Measurements from ENCODE around the gene RHOT2. TPM values are rescaled to one million over a fixed set of nuclear protein-coding genes. Genes with fewer than 3 reads are reported as not detected.

RHOT2 gene
- polyA plus RNA-seq, 1 donor (not counting 4 experiments of a cell fraction or from before 2014, with no cell fraction given) = 58.7 TPM

DNA sequence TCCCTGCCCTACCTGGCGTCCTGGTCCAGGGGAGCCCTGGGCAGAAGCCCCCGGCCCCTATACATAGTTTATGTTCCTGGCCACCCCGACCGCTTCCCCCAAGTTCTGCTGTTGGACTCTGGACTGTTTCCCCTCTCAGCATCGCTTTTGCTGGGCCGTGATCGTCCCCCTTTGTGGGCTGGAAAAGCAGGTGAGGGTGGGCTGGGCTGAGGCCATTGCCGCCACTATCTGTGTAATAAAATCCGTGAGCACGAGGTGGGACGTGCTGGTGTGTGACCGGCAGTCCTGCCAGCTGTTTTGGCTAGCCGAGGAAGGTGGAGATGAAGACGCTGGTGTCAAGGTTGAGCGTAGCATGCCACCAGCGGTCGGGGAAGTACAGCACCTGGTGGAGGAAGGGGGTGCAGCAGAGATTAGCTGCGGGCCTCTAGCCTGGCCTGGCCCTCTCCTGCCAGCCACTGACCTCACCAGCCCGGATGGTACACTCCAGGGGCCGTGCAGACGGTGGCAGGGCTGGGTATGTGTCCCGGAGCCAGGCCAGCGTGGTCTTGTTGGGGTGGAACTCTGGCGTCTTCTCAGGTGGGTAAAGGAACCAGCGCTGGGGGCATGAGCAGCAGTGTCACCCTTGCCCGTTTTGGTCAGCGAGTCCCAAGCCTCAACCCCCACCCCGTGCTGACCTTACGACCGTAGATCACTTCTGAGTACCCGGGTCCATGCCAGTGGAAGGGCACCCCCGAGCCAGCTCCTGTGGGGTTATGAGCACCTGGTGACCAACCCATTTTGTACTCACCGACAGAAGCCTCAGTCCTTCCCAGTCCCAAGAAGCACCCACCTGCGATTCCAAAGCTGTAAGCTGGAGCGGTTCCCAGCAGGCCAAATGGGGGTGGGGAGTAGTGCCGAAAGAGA is 14.8 kb downstream of the RHOT2 start:
- Histone ChIP-seq H3K9me1 (ENCODE audit: control insufficient read depth, extremely low read depth, insufficient read depth, low read length) (no peaks in the 10 kb centered on the region), H3K9ac (ENCODE audit: control insufficient read depth, extremely low read depth, insufficient read depth, low read length) (peak overlapping the region; percentile 60), H3K4me2 (ENCODE audit: control insufficient read depth, extremely low read depth, insufficient read depth, low read depth, low read length) (peak overlapping the region; percentile 80), H3K4me3 (ENCODE audit: control insufficient read depth in 2 of 3, extremely low read depth in 1 of 3, insufficient read depth in 2 of 3, low read depth in 1 of 3, low read length in 3 of 3) (peak overlapping the region; percentile 60 to 68 (median 66)), H3K27ac (ENCODE audit: control insufficient read depth, insufficient read depth, low read length) (no peak overlapping the region), H3K4me1 (ENCODE audit: control insufficient read depth, extremely low read depth, insufficient read depth, low read length) (peaks cover 29% of the 10 kb centered on the region), H3K27me3 (ENCODE audit: control insufficient read depth, extremely low read depth, insufficient read depth, low read length) (no peaks in the 10 kb centered on the region), H4K20me1 (ENCODE audit: control insufficient read depth, extremely low read depth, insufficient read depth, low read length) (peaks cover 16% of the 10 kb centered on the region), H2AFZ (ENCODE audit: control insufficient read depth, low read length) (no peak overlapping the region), H3K9me3 (ENCODE audit: control insufficient read depth, low read depth, low read length) (no peaks in the 10 kb centered on the region), H3K79me2 (ENCODE audit: control insufficient read depth, insufficient read depth, low read length) (peaks cover 37% of the 10 kb centered on the region), H3K36me3 (ENCODE audit: control insufficient read depth in 2 of 2, extremely low read depth in 1 of 2, insufficient read depth in 2 of 2, low read length in 2 of 2) (peaks cover 10 to 37% of the 10 kb centered on the region in 2 experiments)
- dilution Hi-C loops (cut with MboI; ENCODE audit: extremely low pct_ligation_motif_present, low sequenced_read_pairs) = no loop called here
- FAIRE-seq (no peak), DNase-seq (ENCODE audit: low read depth, low spot score) (no peak)
- no peak for TF ChIP-seq EZH2 (IDR thresholded peaks at IDR 0.05; ENCODE audit: low read length)
- TF ChIP-seq, protein P1, sequence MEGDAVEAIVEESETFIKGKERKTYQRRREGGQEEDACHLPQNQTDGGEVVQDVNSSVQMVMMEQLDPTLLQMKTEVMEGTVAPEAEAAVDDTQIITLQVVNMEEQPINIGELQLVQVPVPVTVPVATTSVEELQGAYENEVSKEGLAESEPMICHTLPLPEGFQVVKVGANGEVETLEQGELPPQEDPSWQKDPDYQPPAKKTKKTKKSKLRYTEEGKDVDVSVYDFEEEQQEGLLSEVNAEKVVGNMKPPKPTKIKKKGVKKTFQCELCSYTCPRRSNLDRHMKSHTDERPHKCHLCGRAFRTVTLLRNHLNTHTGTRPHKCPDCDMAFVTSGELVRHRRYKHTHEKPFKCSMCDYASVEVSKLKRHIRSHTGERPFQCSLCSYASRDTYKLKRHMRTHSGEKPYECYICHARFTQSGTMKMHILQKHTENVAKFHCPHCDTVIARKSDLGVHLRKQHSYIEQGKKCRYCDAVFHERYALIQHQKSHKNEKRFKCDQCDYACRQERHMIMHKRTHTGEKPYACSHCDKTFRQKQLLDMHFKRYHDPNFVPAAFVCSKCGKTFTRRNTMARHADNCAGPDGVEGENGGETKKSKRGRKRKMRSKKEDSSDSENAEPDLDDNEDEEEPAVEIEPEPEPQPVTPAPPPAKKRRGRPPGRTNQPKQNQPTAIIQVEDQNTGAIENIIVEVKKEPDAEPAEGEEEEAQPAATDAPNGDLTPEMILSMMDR (optimal IDR thresholded peaks at IDR 0.05 in 1 of 3, IDR thresholded peaks at IDR 0.05 in 1 of 3, conservative IDR thresholded peaks at IDR 0.05 in 1 of 3; ENCODE audit: extremely low read depth in 1 of 3, insufficient read depth in 2 of 3, low read length in 3 of 3) = no peak

DNA sequence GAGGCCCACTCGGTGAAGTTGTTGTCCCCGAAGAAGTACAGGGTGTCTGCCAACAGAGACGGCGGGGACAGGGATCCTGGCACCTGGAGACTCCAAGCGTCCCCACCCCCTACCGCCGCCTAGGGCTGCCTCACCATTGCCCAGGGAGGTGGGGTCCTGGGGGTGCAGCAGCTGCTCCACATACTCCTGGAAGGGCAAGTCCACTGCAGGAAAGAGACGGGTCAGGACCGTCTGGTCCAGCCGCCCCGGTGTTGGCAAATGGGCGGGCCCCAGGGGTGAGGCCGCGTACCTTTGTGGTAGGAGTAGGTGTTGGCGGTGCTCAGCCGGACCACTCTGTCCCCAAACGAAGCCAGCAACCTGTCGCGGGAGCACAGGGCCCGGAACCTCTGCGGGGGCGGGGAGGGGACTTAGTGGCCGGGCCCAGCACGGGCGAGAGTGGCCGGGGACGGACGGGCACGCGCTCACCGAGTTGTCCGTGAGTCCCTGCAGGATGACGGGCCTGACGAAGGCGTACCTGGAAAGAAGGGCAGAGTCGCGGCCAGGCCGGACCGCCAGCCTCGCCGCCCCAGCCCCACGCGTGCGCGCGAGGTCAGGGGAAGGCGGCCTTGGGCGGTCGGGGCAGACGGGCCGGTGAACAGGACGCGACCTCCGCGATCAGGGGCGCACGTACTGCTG is 15.6 kb downstream of the RHOT2 start:
- peak overlapping the region; percentile 31 for H3K27ac ChIP-seq (ENCODE audit: control insufficient read depth, insufficient read depth, low read length)
- H3K9ac ChIP-seq (ENCODE audit: control insufficient read depth, extremely low read depth, insufficient read depth, low read length) = peak overlapping the region; percentile 60
- DNase-seq (ENCODE audit: low read depth, low spot score) (no peak), FAIRE-seq (no peak)
- peaks cover 27% of the 10 kb centered on the region for H3K4me1 ChIP-seq (ENCODE audit: control insufficient read depth, extremely low read depth, insufficient read depth, low read length)
- peaks cover 16% of the 10 kb centered on the region for H4K20me1 ChIP-seq (ENCODE audit: control insufficient read depth, extremely low read depth, insufficient read depth, low read length)
- TF ChIP-seq EZH2 (IDR thresholded peaks at IDR 0.05; ENCODE audit: low read length) = no peak
- TF ChIP-seq, protein P1 (optimal IDR thresholded peaks at IDR 0.05 in 1 of 3, IDR thresholded peaks at IDR 0.05 in 1 of 3, conservative IDR thresholded peaks at IDR 0.05 in 1 of 3; ENCODE audit: extremely low read depth in 1 of 3, insufficient read depth in 2 of 3, low read length in 3 of 3) = no peak
- H3K9me1 ChIP-seq (ENCODE audit: control insufficient read depth, extremely low read depth, insufficient read depth, low read length) = no peaks in the 10 kb centered on the region
- peaks cover 37% of the 10 kb centered on the region for H3K79me2 ChIP-seq (ENCODE audit: control insufficient read depth, insufficient read depth, low read length)
- no peaks in the 10 kb centered on the region for H3K9me3 ChIP-seq (ENCODE audit: control insufficient read depth, low read depth, low read length)
- dilution Hi-C loops (cut with MboI; ENCODE audit: extremely low pct_ligation_motif_present, low sequenced_read_pairs) = no loop called here
- no peaks in the 10 kb centered on the region for H3K27me3 ChIP-seq (ENCODE audit: control insufficient read depth, extremely low read depth, insufficient read depth, low read length)
- H3K4me3 ChIP-seq (ENCODE audit: control insufficient read depth in 2 of 3, extremely low read depth in 1 of 3, insufficient read depth in 2 of 3, low read depth in 1 of 3, low read length in 3 of 3) = peak overlapping the region; percentile 60 to 68 (median 66)
- peaks cover 12 to 37% of the 10 kb centered on the region in 2 experiments for H3K36me3 ChIP-seq (ENCODE audit: control insufficient read depth in 2 of 2, extremely low read depth in 1 of 2, insufficient read depth in 2 of 2, low read length in 2 of 2)
- H3K4me2 ChIP-seq (ENCODE audit: control insufficient read depth, extremely low read depth, insufficient read depth, low read depth, low read length) = peak overlapping the region; percentile 80
- no peak overlapping the region for H2AFZ ChIP-seq (ENCODE audit: control insufficient read depth, low read length)

All from keratinocyte (primary cell).